HCT116 (cell line): ENCODE data around the gene MBD3L3. TPM values are rescaled to one million over a fixed set of nuclear protein-coding genes. Genes with fewer than 3 reads are reported as not detected.

Source experiments
- ATAC-seq: fragments of 200-7000 bp; cut with Tn5 transposase; 2 replicates; pipeline ENCODE4 v1.9.1; 2020; ENCODE audit warnings: mild to moderate bottlenecking, moderate library complexity
- BruUV-seq: library from RNA; stranded (reverse); fragments of 400-500 nt; replicated peaks from 2 replicates; lab custom pipeline; 2021; lab: Mats Ljungman, UMichigan
- CTCF ChIA-PET: fragments of 300-600 bp; sonication (Branson Sonifier 250); formaldehyde crosslinking; loops from one replicate; lab custom pipeline; 2021; ENCODE audit warnings: antibody characterized with exemption; lab: Charles Lee
- POLR2A ChIA-PET: fragments of 300-600, 350-600 bp; sonication (Branson Sonifier 250); formaldehyde crosslinking; loops from one replicate; lab custom pipeline; 2021; ENCODE audit warnings: antibody characterized with exemption; lab: Charles Lee
- RAD21 ChIA-PET, 2 experiments: fragments of 300-600 bp; sonication (Branson Sonifier 250); formaldehyde crosslinking; loops; one replicate each; lab custom pipeline; 2023; ENCODE audit warnings: low total read pairs in 2 of 2; ENCODE audit not compliant: uncharacterized antibody in 2 of 2, unreplicated experiment in 2 of 2, low non-redundant PET in 1 of 2; lab: Charles Lee
- DNase-seq: peaks from one replicate; pipeline ENCODE4 v3.0.0-alpha.2; 2010; ENCODE audit warnings: low read depth, low spot score
- H2AFZ ChIP-seq: fragments of 200-600 bp; shearing (Covaris generic), sonication (generic); 2 replicates; pipeline ENCODE4 v1.6.1; 2017; ENCODE audit warnings: low read depth, mixed run types, mixed read lengths, antibody characterized with exemption, low read length; ENCODE audit not compliant: poor library complexity, severe bottlenecking
- H3K27ac ChIP-seq: 2 replicates; pipeline ENCODE4 v1.5.1; 2012; ENCODE audit warnings: low read depth, low read length
- H3K27me3 ChIP-seq: fragments of 200-600 bp; sonication (generic); 2 replicates; pipeline ENCODE4 v1.6.1; 2016; ENCODE audit warnings: mixed run types, low read length, mixed read lengths; ENCODE audit not compliant: insufficient read depth
- H3K36me3 ChIP-seq, 2 experiments: fragments of 200-500 bp in 1 of 2; fragments of 200-600 bp in 1 of 2; sonication (Bioruptor generic) in 1 of 2; sonication (generic) in 1 of 2; 2 replicates each; pipeline versions ENCODE4 v1.5.1 to v1.6.1; 2014 to 2016; ENCODE audit warnings: low read length in 2 of 2, inconsistent platforms in 1 of 2, mixed read lengths in 1 of 2, mixed run types in 1 of 2; ENCODE audit not compliant: insufficient read depth in 2 of 2, control insufficient read depth in 1 of 2
- H3K4me1 ChIP-seq, 2 experiments: fragments of 200-600 bp in 1 of 2; sonication (generic) in 1 of 2; 2 replicates each; pipeline versions ENCODE4 v1.5.1 to v1.6.1; 2012 to 2017; ENCODE audit warnings: low read length in 2 of 2, inconsistent platforms in 1 of 2, mild to moderate bottlenecking in 1 of 2, mixed read lengths in 1 of 2, mixed run types in 1 of 2, moderate library complexity in 1 of 2; ENCODE audit not compliant: insufficient read depth in 2 of 2, control insufficient read depth in 1 of 2
- H3K4me2 ChIP-seq: fragments of 200-600 bp; sonication (generic); 2 replicates; pipeline ENCODE4 v1.6.1; 2017; ENCODE audit warnings: mixed run types, low read length, mixed read lengths
- H3K4me3 ChIP-seq, 2 experiments: fragments of 200-600 bp in 1 of 2; sonication (generic) in 1 of 2; replicated peaks in 1 of 2; 2 replicates each; pipeline ENCODE4 v1.5.1; 2011 to 2016; ENCODE audit warnings: low read length in 2 of 2, control low read depth in 1 of 2, low read depth in 1 of 2, mild to moderate bottlenecking in 1 of 2, mixed read lengths in 1 of 2, mixed run types in 1 of 2
- H3K79me2 ChIP-seq: fragments of 200-600 bp; sonication (generic); 2 replicates; pipeline ENCODE4 v1.6.1; 2017; ENCODE audit warnings: mild to moderate bottlenecking, mixed run types, low read length, moderate library complexity, mixed read lengths; ENCODE audit not compliant: insufficient read depth
- H3K9ac ChIP-seq: fragments of 200-600 bp; sonication (generic); 2 replicates; pipeline ENCODE4 v1.6.1; 2016; ENCODE audit warnings: low read length, mixed read lengths
- H3K9me2 ChIP-seq: fragments of 200-600 bp; sonication (generic), shearing (Covaris generic); 2 replicates; pipeline ENCODE4 v1.6.1; 2017; ENCODE audit warnings: mixed run types, mild to moderate bottlenecking, moderate library complexity; ENCODE audit not compliant: insufficient read depth
- H3K9me3 ChIP-seq, 2 experiments: fragments of 200-500 bp in 1 of 2; fragments of 200-600 bp in 1 of 2; sonication (Bioruptor generic) in 1 of 2; sonication (generic) in 1 of 2; 2 replicates each; pipeline ENCODE4 v1.6.1; 2014 to 2017; ENCODE audit warnings: low read length in 2 of 2, mixed read lengths in 2 of 2, inconsistent platforms in 1 of 2, low read depth in 1 of 2, mild to moderate bottlenecking in 1 of 2, mixed run types in 1 of 2, moderate library complexity in 1 of 2; ENCODE audit not compliant: control insufficient read depth in 1 of 2, insufficient read depth in 1 of 2
- H4K20me1 ChIP-seq: fragments of 200-600 bp; sonication (generic), shearing (Covaris generic); 2 replicates; pipeline ENCODE4 v1.6.1; 2017; ENCODE audit warnings: mixed run types, mild to moderate bottlenecking, moderate library complexity; ENCODE audit not compliant: insufficient read depth
- CBX3 ChIP-seq: IDR thresholded peaks from 2 replicates; pipeline ENCODE4 v1.6.1; 2012; ENCODE audit warnings: low read depth
- CTCF ChIP-seq, 3 experiments: fragments of 200-600 bp in 1 of 3; sonication (generic) in 1 of 3; IDR thresholded peaks in 2 of 3; conservative IDR thresholded peaks in 1 of 3; 2 replicates each; pipeline ENCODE4 v1.5.1; 2012 to 2017; ENCODE audit warnings: low read depth in 2 of 3, low read length in 2 of 3, antibody characterized with exemption in 1 of 3, borderline replicate concordance in 1 of 3, control low read depth in 1 of 3, mild to moderate bottlenecking in 1 of 3, mixed read lengths in 1 of 3, mixed run types in 1 of 3, moderate library complexity in 1 of 3; ENCODE audit not compliant: insufficient read depth in 1 of 3
- ELF1 ChIP-seq: IDR thresholded peaks from 2 replicates; pipeline ENCODE4 v1.6.1; 2012; ENCODE audit warnings: low read depth, borderline replicate concordance
- JUND ChIP-seq: IDR thresholded peaks from 2 replicates; pipeline ENCODE4 v1.6.1; 2012
- POLR2AphosphoS5 ChIP-seq: IDR thresholded peaks from 2 replicates; pipeline ENCODE4 v1.6.1; 2011; ENCODE audit warnings: mild to moderate bottlenecking, low read depth, low read length, moderate library complexity
- SIN3A ChIP-seq: IDR thresholded peaks from 2 replicates; pipeline ENCODE4 v1.6.1; 2012; ENCODE audit warnings: low read depth
- SP1 ChIP-seq: IDR thresholded peaks from 2 replicates; pipeline ENCODE4 v1.6.1; 2012; ENCODE audit warnings: low read depth
- SRF ChIP-seq: IDR thresholded peaks from 2 replicates; pipeline ENCODE4 v1.6.1; 2012; ENCODE audit warnings: low read depth
- TCF7L2 ChIP-seq: IDR thresholded peaks from 2 replicates; pipeline ENCODE4 v1.7.0; 2011; ENCODE audit warnings: borderline replicate concordance, inconsistent platforms; ENCODE audit not compliant: insufficient read depth, insufficient read length; ENCODE audit errors: extremely low read depth
- ZBTB33 ChIP-seq: IDR thresholded peaks from 2 replicates; pipeline ENCODE4 v1.6.1; 2011; ENCODE audit warnings: mild to moderate bottlenecking, low read length, moderate library complexity; ENCODE audit not compliant: insufficient replicate concordance; ENCODE audit errors: extremely low read depth
- intact Hi-C: fragments of 100-400 bp; cut with micrococcal nuclease; formaldehyde crosslinking; loops from 2 replicates; pipeline ENCODE4 v1.10.0; 2022
- total RNA-seq: library from RNA; stranded (reverse); gene quantifications from one replicate; pipeline ENCODE4 v1.2.1, GENCODE V29; 2021; ENCODE audit not compliant: unreplicated experiment

The MBD3L3 gene
- total RNA-seq, 1 experiment from 2014 or later = not detected

- no peak for TF ChIP-seq CTCF (IDR thresholded peaks at IDR 0.05 in 2 of 3, conservative IDR thresholded peaks at IDR 0.05 in 1 of 3; ENCODE audit: borderline replicate concordance in 1 of 3, insufficient read depth in 1 of 3, low read depth in 2 of 3, low read length in 2 of 3)
These were observed 10.8 kb upstream of the MBD3L3 start, which contains the start of gene ZNF557 (continued) for GRCh38 chr19:7069042-7069903.

GRCh38 chr19:7068599-7068998 is 10.1 kb upstream of the MBD3L3 start:
- POLR2A ChIA-PET = interaction anchor here (1.3 to 1.7 kb wide), 2 partner anchors 31 to 56 kb away, joined by 3 to 10 read pairs; no protein-coding TSS in a partner anchor
- peak overlapping the region; percentile 92 for H3K4me2 ChIP-seq
- H3K9me3 ChIP-seq = no peaks in the 10 kb centered on the region
- peak overlapping the region; percentile 15 to 96 for H3K4me3 ChIP-seq
- H3K79me2 ChIP-seq = peaks cover 18% of the 10 kb centered on the region
- peak overlapping the region; percentile 40; the same call in 1 of the 2 replicates for H3K27ac ChIP-seq
- H3K9ac ChIP-seq = no peak overlapping the region
- intact Hi-C loops = no loop called here
- TF ChIP-seq SIN3A (0 out of 2 replicates have a peak, but pooled peaks have one; percentile 23), JUND (no peak), SRF (no peak), SP1 (0 out of 2 replicates have a peak, but pooled peaks have one; percentile 10), CBX3 (no peak), POLR2AphosphoS5 (no peak), ZBTB33 (no peak), TCF7L2 (no peak), ELF1 (no peak)
- no peaks in the 10 kb centered on the region for H3K9me2 ChIP-seq
- BruUV-seq = no TSS peak
- no peaks in the 10 kb centered on the region for H4K20me1 ChIP-seq
- RAD21 ChIA-PET = interaction anchor here in 1 of 2 experiments (0.8 kb wide), 1 partner anchor 55 kb away, joined by 3 read pairs; no protein-coding TSS in a partner anchor
- peaks cover 8 to 11% of the 10 kb centered on the region in 2 experiments; a peak in 3 of 4 replicates for H3K4me1 ChIP-seq
- ATAC-seq = no peak
- CTCF ChIA-PET = interaction anchor here (0.7 to 1.3 kb wide), 4 partner anchors 31 to 942 kb away, joined by 3 to 4 read pairs (median 3); no protein-coding TSS in a partner anchor
- H3K27me3 ChIP-seq = no peaks in the 10 kb centered on the region
- peaks cover 16% of the 10 kb centered on the region in 2 experiments for H3K36me3 ChIP-seq
- no peak for DNase-seq
- no peak overlapping the region for H2AFZ ChIP-seq
